OCI-LY7 (cell line): ENCODE measurements around the gene TP53TG3F. TPM values are rescaled to one million over a fixed set of nuclear protein-coding genes. Genes with fewer than 3 reads are reported as not detected.
"Not testable (repeated sequence)": the region's sequence is repeated elsewhere in the genome, so short reads cannot be mapped to it uniquely, and the experiment has no call there.

Source experiments
- Bru-seq: library from RNA; stranded (reverse); fragments of 400-500 nt; gene quantifications from one replicate; lab custom pipeline; 2021; lab: Mats Ljungman, UMichigan
- BruChase-seq, 2 experiments: library from RNA; stranded (reverse); fragments of 400-500 nt; gene quantifications; one replicate each; lab custom pipeline; 2021; lab: Mats Ljungman, UMichigan
- BruUV-seq: library from RNA; stranded (reverse); fragments of 400-500 nt; replicated peaks from 2 replicates; lab custom pipeline; 2021; lab: Mats Ljungman, UMichigan
- CTCF ChIA-PET: fragments of 300-600 bp; sonication (Branson Sonifier 250); formaldehyde crosslinking; loops from one replicate; lab custom pipeline; 2022; ENCODE audit warnings: antibody characterized with exemption; ENCODE audit not compliant: unreplicated experiment; lab: Charles Lee
- POLR2A ChIA-PET: fragments of 300-600 bp; sonication (Branson Sonifier 250); formaldehyde crosslinking; loops from one replicate; lab custom pipeline; 2022; ENCODE audit warnings: antibody characterized with exemption; lab: Charles Lee
- DNase-seq: peaks from one replicate; pipeline ENCODE4 v3.0.0-alpha.2; 2015; ENCODE audit warnings: low spot score
- H2AFZ ChIP-seq: fragments of 200-600 bp; sonication (generic), shearing (Covaris generic); 2 replicates; pipeline ENCODE4 v1.6.1; 2014; ENCODE audit warnings: mild to moderate bottlenecking, antibody characterized with exemption, low read length, moderate library complexity
- H3K27ac ChIP-seq: fragments of 200-600 bp; sonication (generic); 2 replicates; pipeline ENCODE4 v1.5.1; 2014; ENCODE audit warnings: mixed run types, low read depth, mild to moderate bottlenecking, moderate library complexity, low read length, inconsistent platforms; ENCODE audit not compliant: poor library complexity, severe bottlenecking
- H3K36me3 ChIP-seq: fragments of 200-600 bp; sonication (generic); 2 replicates; pipeline ENCODE4 v1.6.1; 2014; ENCODE audit warnings: mild to moderate bottlenecking, antibody characterized with exemption, low read length, moderate library complexity, mixed read lengths; ENCODE audit not compliant: insufficient read depth
- H3K4me1 ChIP-seq: fragments of 200-600 bp; sonication (generic); 2 replicates; pipeline ENCODE4 v1.5.1; 2014; ENCODE audit warnings: mild to moderate bottlenecking, low read length; ENCODE audit not compliant: insufficient read depth, poor library complexity, severe bottlenecking
- H3K4me2 ChIP-seq: fragments of 200-600 bp; sonication (generic); 2 replicates; pipeline ENCODE4 v1.6.1; 2014; ENCODE audit warnings: mild to moderate bottlenecking, low read length
- H3K4me3 ChIP-seq: fragments of 200-600 bp; sonication (generic); 2 replicates; pipeline ENCODE4 v1.5.1; 2014; ENCODE audit warnings: mild to moderate bottlenecking, low read depth, low read length; ENCODE audit not compliant: poor library complexity, severe bottlenecking
- H3K79me2 ChIP-seq: fragments of 200-600 bp; sonication (generic); 2 replicates; pipeline ENCODE4 v1.6.1; 2016; ENCODE audit warnings: low read depth, mild to moderate bottlenecking, low read length, moderate library complexity, mixed read lengths; ENCODE audit not compliant: insufficient read depth
- H3K9me2 ChIP-seq: fragments of 200-600 bp; sonication (generic); 2 replicates; pipeline ENCODE4 v1.6.1; 2016; ENCODE audit warnings: mild to moderate bottlenecking, low read length, mixed read lengths; ENCODE audit not compliant: insufficient read depth
- H3K9me3 ChIP-seq: fragments of 200-600 bp; sonication (generic); 2 replicates; pipeline ENCODE4 v1.6.1; 2014; ENCODE audit warnings: mild to moderate bottlenecking, mixed run types, low read length, mixed read lengths
- H4K20me1 ChIP-seq: fragments of 200-600 bp; sonication (generic); 2 replicates; pipeline ENCODE4 v1.6.1; 2014; ENCODE audit warnings: mild to moderate bottlenecking, antibody characterized with exemption, low read length, moderate library complexity, mixed read lengths; ENCODE audit not compliant: insufficient read depth
- intact Hi-C: fragments of 100-400 bp; cut with micrococcal nuclease; formaldehyde crosslinking; loops from one replicate; pipeline ENCODE4 v1.10.0; 2022; ENCODE audit not compliant: unreplicated experiment
- long read RNA-seq: library from polyadenylated mRNA; stranded (forward); transcript quantifications from one replicate; pipeline ENCODE4 v2.0.0, GENCODE V29; 2022
- total RNA-seq, 2 experiments: library from RNA; depleted of rRNA in 1 of 2; stranded (reverse); fragments of >200 nt in 1 of 2; shearing (Covaris generic) in 1 of 2; gene quantifications; 2 replicates each; pipeline ENCODE4 v1.2.3, GENCODE V29; 2014 to 2022

The TP53TG3F gene, protein sequence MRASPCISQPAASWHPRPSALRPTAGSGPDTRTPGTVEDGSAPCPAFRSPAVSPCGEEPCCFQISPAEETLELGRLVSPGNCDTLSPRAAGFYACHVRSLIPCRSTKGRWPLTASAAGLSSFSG
- total RNA-seq (2014; rRNA removed; shearing (Covaris generic)) (not detected in 2 replicates), total RNA-seq (2022) (not detected in 2 replicates), Bru-seq, nascent RNA (not detected), BruChase-seq, experiment 1, labeled RNA remaining after a 6-hour chase (not detected), BruChase-seq, experiment 2, labeled RNA remaining after a 2-hour chase (not detected)
- long read RNA-seq = 0 reads

- CTCF ChIA-PET, H2AFZ ChIP-seq, POLR2A ChIA-PET, H3K27ac ChIP-seq, intact Hi-C loops, H3K79me2 ChIP-seq, H3K36me3 ChIP-seq, H3K9me3 ChIP-seq, H3K4me2 ChIP-seq, DNase-seq, H3K9me2 ChIP-seq, H3K4me1 ChIP-seq, H4K20me1 ChIP-seq, BruUV-seq, H3K4me3 ChIP-seq: not testable (repeated sequence)
Observed at GRCh38 chr16:33459312-33459711, at the start of gene TP53TG3F. TSS of gene TP53TG3F (plus strand) at chr16:33459612. CDS start at chr16:33459680, 68 bp downstream.

- DNase-seq, H3K27ac ChIP-seq, intact Hi-C loops, H3K36me3 ChIP-seq, H3K4me2 ChIP-seq, H2AFZ ChIP-seq, H3K4me1 ChIP-seq, H3K9me2 ChIP-seq, CTCF ChIA-PET, H4K20me1 ChIP-seq, POLR2A ChIA-PET, BruUV-seq, H3K4me3 ChIP-seq, H3K79me2 ChIP-seq, H3K9me3 ChIP-seq: not testable (repeated sequence)
Observed at GRCh38 chr16:33491611-33492010, 32.2 kb downstream of the TP53TG3F start.

DNA sequence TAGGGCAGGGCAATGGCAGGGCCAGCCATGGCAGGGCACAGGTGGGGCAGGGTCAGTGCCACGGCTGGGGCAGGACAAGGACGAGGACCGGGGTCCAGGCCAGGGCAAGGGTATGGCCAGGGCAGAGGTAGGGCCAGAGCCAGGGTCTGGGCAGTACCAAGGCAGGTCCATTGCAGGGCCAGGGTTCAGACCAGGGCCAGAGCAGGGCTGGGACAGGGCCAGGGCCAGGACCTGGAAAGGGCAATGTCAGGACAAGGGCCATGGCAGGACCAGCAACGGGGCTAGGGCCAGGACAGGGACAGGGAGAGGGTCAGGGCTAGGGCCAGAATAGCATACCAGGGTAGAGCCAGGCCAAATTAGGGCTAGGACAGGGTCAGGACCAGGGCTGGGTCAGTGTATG, 47.8 kb downstream of the TP53TG3F start:
- DNase-seq, CTCF ChIA-PET, BruUV-seq, H3K27ac ChIP-seq, H3K9me3 ChIP-seq, intact Hi-C loops, H3K4me2 ChIP-seq, H3K79me2 ChIP-seq, H3K4me3 ChIP-seq, H3K4me1 ChIP-seq, POLR2A ChIA-PET, H3K36me3 ChIP-seq, H4K20me1 ChIP-seq, H2AFZ ChIP-seq, H3K9me2 ChIP-seq: not testable (repeated sequence)

GRCh38 chr16:33509070-33509469, 49.7 kb downstream of the TP53TG3F start:
- H2AFZ ChIP-seq, H3K4me1 ChIP-seq, intact Hi-C loops, H3K79me2 ChIP-seq, H3K9me2 ChIP-seq, H4K20me1 ChIP-seq, POLR2A ChIA-PET, H3K36me3 ChIP-seq, H3K4me2 ChIP-seq, H3K9me3 ChIP-seq, BruUV-seq, H3K27ac ChIP-seq, H3K4me3 ChIP-seq, CTCF ChIA-PET, DNase-seq: not testable (repeated sequence)

GRCh38 chr16:33509906-33510305, 50.5 kb downstream of the TP53TG3F start:
- intact Hi-C loops, H3K9me2 ChIP-seq, H3K27ac ChIP-seq, H3K9me3 ChIP-seq, DNase-seq, CTCF ChIA-PET, H3K79me2 ChIP-seq, H3K4me3 ChIP-seq, H3K4me1 ChIP-seq, H3K4me2 ChIP-seq, POLR2A ChIA-PET, H3K36me3 ChIP-seq, H2AFZ ChIP-seq, H4K20me1 ChIP-seq, BruUV-seq: not testable (repeated sequence)
